ENCODE measurements around the gene RAD51D.
A peak's percentile ranks its signal among the peaks of the same experiment; 100 is the strongest.
"Not testable (repeated sequence)": the region's sequence is repeated elsewhere in the genome, so short reads cannot be mapped to it uniquely, and the experiment has no call there.

Gene RAD51D

DNA sequence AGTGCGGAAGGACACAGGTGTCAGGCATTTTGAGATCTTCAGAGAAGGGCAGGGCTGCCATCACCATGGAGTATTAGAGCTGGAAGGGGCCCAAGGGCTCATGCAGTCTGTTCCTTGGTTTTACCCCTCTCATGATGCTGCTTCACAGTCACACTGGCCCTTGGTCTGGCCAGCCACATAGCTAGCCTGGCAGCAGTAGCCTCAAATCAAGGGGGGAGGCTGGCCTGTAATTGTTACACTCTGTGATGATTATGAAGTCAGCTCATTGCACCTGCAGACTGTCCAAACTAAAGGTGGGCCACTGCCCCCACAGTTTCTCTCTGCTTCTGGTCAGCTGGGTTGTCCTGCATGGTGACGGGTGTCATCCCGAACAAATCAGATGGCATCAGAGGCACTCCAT, 1.7 kb upstream of the RAD51D start, which contains the start of gene FNDC8:
FNDC8 (plus strand) TSS at position 301 of the 400 bp plus-strand sequence; CDS start at position 380, 79 bp downstream.
- Histone ChIP-seq H3K36me3 (ENCODE audit: control insufficient read depth in 2 of 2, insufficient read depth in 2 of 2, low read length in 2 of 2) (no peaks in the 10 kb centered on the region), H3K9ac (ENCODE audit: low read depth in 1 of 2, low read length in 2 of 2) (no peak within 1 kb of the TSS)

DNA sequence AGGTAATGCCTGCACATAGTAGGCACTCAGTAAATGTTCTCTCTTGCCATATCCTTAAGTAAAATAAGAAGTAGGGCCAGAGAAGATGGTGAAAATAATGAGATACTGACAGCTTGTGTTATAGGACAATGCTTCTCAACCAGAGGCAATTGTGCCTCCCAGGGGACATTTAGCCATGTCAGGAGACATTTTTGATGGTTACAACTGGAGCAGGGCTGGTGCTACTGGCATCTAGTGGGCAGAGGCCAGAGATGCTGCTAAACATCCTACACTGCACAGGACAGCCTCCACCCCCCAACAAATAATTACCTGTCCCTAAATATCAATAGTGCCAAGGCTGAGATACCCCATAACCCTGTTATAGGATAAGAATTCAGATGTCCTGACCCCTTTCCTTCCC, 1.7 kb downstream of the RAD51D start:
- Histone ChIP-seq H3K27ac (ENCODE audit: low read depth in 2 of 2, low read length in 2 of 2) (no peak overlapping the region), H3K4me3 (ENCODE audit: low read length in 2 of 2) (peak overlapping the region in 1 of 2 donors; percentile 2), H3K9ac (ENCODE audit: low read depth in 1 of 2, low read length in 2 of 2) (no peak overlapping the region)

More for the DNA sequence above, 1.7 kb upstream of the RAD51D start, which contains the start of gene FNDC8:
- no peaks in the 10 kb centered on the region for H3K27me3 ChIP-seq (ENCODE audit: control insufficient read depth in 2 of 2, insufficient read depth in 2 of 2, low read length in 2 of 2)
- no peak within 1 kb of the TSS for H3K27ac ChIP-seq (ENCODE audit: low read depth in 2 of 2, low read length in 2 of 2)
- H3K4me3 ChIP-seq (ENCODE audit: low read length in 2 of 2), result no peak within 1 kb of the TSS
- H3K9me3 ChIP-seq (ENCODE audit: control insufficient read depth in 2 of 2, low read length in 2 of 2), result no peaks in the 10 kb centered on the region
- H3K4me1 ChIP-seq (ENCODE audit: control insufficient read depth in 2 of 2, insufficient read depth in 2 of 2, low read length in 2 of 2), result peaks cover 0 to 5% of the 10 kb centered on the region in 2 donors

DNA sequence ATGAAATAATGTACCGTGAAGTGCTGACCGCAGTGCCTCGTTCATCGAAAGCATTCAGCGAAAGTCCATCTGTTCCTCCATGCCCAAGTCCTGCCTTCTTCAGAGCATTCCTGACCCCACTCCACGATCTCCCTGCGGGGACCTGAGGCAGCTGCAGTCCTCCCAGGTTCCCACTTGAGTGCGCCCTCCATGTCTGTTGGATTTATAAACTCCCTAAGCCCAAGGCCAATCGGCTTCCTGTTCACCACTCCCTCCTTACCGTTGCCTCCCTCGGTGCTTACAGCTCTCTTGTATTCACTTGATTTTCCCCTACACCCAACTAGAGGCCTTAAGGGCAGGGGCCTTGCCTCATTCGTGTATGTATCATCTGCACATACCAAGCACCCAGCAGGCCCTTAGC, 2.8 kb downstream of the RAD51D start:
- peaks cover 0 to 5% of the 10 kb centered on the region in 2 donors for H3K4me1 ChIP-seq (ENCODE audit: control insufficient read depth in 2 of 2, insufficient read depth in 2 of 2, low read length in 2 of 2)
- no peak overlapping the region for H3K4me3 ChIP-seq (ENCODE audit: low read length in 2 of 2)
- no peak overlapping the region for H3K9ac ChIP-seq (ENCODE audit: low read depth in 1 of 2, low read length in 2 of 2)
- no peak overlapping the region for H3K27ac ChIP-seq (ENCODE audit: low read depth in 2 of 2, low read length in 2 of 2)
- H3K36me3 ChIP-seq (ENCODE audit: control insufficient read depth in 2 of 2, insufficient read depth in 2 of 2, low read length in 2 of 2), result no peaks in the 10 kb centered on the region
- no peaks in the 10 kb centered on the region for H3K27me3 ChIP-seq (ENCODE audit: control insufficient read depth in 2 of 2, insufficient read depth in 2 of 2, low read length in 2 of 2)
- no peaks in the 10 kb centered on the region for H3K9me3 ChIP-seq (ENCODE audit: control insufficient read depth in 2 of 2, low read length in 2 of 2)

More for the DNA sequence above, 1.7 kb downstream of the RAD51D start:
- Histone ChIP-seq H3K27me3 (ENCODE audit: control insufficient read depth in 2 of 2, insufficient read depth in 2 of 2, low read length in 2 of 2) (no peaks in the 10 kb centered on the region), H3K36me3 (ENCODE audit: control insufficient read depth in 2 of 2, insufficient read depth in 2 of 2, low read length in 2 of 2) (no peaks in the 10 kb centered on the region), H3K9me3 (ENCODE audit: control insufficient read depth in 2 of 2, low read length in 2 of 2) (no peaks in the 10 kb centered on the region), H3K4me1 (ENCODE audit: control insufficient read depth in 2 of 2, insufficient read depth in 2 of 2, low read length in 2 of 2) (peaks cover 0 to 5% of the 10 kb centered on the region in 2 donors)

DNA sequence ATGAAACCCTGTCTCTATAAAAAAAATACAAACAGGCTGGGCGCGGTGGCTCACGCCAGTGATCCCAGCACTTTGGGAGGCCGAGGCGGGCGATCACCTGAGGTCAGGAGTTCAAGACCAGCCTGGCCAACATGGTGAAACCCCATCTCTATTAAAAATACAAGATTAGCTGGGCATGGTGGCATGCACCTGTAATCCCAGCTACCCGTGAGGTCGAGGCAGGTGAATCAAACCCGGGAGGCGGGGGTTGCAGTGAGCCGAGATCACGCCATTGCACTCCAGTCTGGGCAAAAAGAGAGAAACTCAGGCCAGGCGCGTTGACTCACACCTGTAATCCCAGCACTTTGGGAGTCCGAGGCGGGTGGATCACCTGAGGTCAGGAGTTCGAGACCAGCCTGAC, 8.9 kb downstream of the RAD51D start:
- not testable (repeated sequence) for H3K27ac ChIP-seq (ENCODE audit: low read depth in 2 of 2, low read length in 2 of 2); H3K27me3 ChIP-seq (ENCODE audit: control insufficient read depth in 2 of 2, insufficient read depth in 2 of 2, low read length in 2 of 2); H3K9me3 ChIP-seq (ENCODE audit: control insufficient read depth in 2 of 2, low read length in 2 of 2); H3K4me3 ChIP-seq (ENCODE audit: low read length in 2 of 2); H3K9ac ChIP-seq (ENCODE audit: low read depth in 1 of 2, low read length in 2 of 2); H3K4me1 ChIP-seq (ENCODE audit: control insufficient read depth in 2 of 2, insufficient read depth in 2 of 2, low read length in 2 of 2); H3K36me3 ChIP-seq (ENCODE audit: control insufficient read depth in 2 of 2, insufficient read depth in 2 of 2, low read length in 2 of 2)

DNA sequence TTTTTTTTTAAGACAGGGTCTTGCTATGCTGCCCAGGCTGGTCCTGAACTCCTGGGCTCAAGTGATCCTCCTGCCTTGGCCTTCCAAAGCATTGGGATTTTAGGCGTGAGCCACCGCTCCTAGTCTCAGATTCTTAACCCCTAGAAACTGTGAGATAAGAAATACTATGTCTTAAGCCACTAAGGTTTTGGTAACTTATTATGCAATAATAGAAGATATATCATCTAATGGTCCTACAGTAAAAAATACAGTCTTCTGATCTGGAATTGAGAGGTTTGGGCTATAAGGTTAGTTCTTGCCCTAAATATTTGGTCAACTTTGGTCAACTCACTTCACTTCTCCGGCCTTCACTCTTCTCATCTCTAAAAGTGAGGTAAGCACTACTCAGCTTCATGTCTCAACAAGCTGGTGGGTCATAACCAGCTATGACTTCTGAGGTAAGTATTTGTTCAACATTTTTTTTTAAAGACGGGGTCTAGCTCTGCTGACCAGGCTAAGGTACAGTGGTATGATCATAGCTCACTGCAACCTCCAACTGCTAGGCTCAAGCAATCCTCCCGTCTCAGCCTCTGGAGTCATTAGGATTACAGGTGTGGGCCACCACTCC, 14.7 kb downstream of the RAD51D start:
- no peaks in the 10 kb centered on the region for H3K9me3 ChIP-seq (ENCODE audit: control insufficient read depth in 2 of 2, low read length in 2 of 2)
- no peaks in the 10 kb centered on the region for H3K4me1 ChIP-seq (ENCODE audit: control insufficient read depth in 2 of 2, insufficient read depth in 2 of 2, low read length in 2 of 2)
- no peak overlapping the region for H3K4me3 ChIP-seq (ENCODE audit: low read length in 2 of 2)
- H3K27ac ChIP-seq (ENCODE audit: low read depth in 2 of 2, low read length in 2 of 2), result no peak overlapping the region
- H3K27me3 ChIP-seq (ENCODE audit: control insufficient read depth in 2 of 2, insufficient read depth in 2 of 2, low read length in 2 of 2), result no peaks in the 10 kb centered on the region
- peaks cover 20 to 26% of the 10 kb centered on the region in 2 donors for H3K36me3 ChIP-seq (ENCODE audit: control insufficient read depth in 2 of 2, insufficient read depth in 2 of 2, low read length in 2 of 2)
- H3K9ac ChIP-seq (ENCODE audit: low read depth in 1 of 2, low read length in 2 of 2), result no peak overlapping the region

DNA sequence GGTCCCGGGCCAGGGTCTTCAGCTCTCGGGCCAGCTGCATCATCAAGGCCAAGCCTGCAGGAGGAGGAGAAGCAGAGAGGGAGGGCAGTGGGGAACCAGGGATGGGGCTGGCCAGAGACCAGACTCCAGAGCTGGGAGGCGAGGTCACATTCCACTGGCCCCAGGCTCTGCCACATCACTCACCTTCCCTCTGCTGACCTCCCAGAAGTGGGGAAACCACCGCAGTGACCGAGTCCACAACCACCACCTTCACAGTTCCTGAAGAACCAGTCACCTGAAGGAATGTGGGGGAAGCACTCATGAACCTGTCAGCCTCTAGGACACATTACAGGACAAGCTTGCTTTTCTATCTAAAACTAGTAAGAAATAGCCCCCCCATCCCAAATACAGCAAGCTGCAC, 16.4 kb downstream of the RAD51D start:
- Histone ChIP-seq H3K27me3 (ENCODE audit: control insufficient read depth in 2 of 2, insufficient read depth in 2 of 2, low read length in 2 of 2) (no peaks in the 10 kb centered on the region), H3K4me3 (ENCODE audit: low read length in 2 of 2) (no peak overlapping the region), H3K9me3 (ENCODE audit: control insufficient read depth in 2 of 2, low read length in 2 of 2) (no peaks in the 10 kb centered on the region), H3K36me3 (ENCODE audit: control insufficient read depth in 2 of 2, insufficient read depth in 2 of 2, low read length in 2 of 2) (peaks cover 26 to 29% of the 10 kb centered on the region in 2 donors), H3K9ac (ENCODE audit: low read depth in 1 of 2, low read length in 2 of 2) (no peak overlapping the region), H3K27ac (ENCODE audit: low read depth in 2 of 2, low read length in 2 of 2) (no peak overlapping the region), H3K4me1 (ENCODE audit: control insufficient read depth in 2 of 2, insufficient read depth in 2 of 2, low read length in 2 of 2) (no peaks in the 10 kb centered on the region)

DNA sequence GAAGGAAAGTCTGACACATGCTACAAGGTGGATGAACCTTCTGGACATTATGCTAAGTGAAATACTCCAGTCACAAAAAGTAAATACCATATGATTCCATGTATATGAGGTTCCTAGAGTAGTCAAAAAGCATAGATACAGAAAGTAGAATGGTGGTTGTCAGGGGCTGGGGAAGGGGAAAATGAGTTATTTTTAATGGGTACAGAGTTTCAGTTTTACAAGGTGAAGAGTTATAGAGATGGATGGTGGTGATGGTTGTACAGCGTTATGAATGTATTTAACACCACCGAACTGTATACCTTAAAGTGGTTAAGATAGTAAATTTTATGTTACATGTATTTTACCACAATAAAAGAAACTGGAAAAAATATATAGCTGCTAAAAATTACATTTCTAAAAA, 17.9 kb downstream of the RAD51D start:
- no peaks in the 10 kb centered on the region for H3K27me3 ChIP-seq (ENCODE audit: control insufficient read depth in 2 of 2, insufficient read depth in 2 of 2, low read length in 2 of 2)
- H3K36me3 ChIP-seq (ENCODE audit: control insufficient read depth in 2 of 2, insufficient read depth in 2 of 2, low read length in 2 of 2), result peaks cover 26% of the 10 kb centered on the region in 2 donors
- no peak overlapping the region for H3K4me3 ChIP-seq (ENCODE audit: low read length in 2 of 2)

DNA sequence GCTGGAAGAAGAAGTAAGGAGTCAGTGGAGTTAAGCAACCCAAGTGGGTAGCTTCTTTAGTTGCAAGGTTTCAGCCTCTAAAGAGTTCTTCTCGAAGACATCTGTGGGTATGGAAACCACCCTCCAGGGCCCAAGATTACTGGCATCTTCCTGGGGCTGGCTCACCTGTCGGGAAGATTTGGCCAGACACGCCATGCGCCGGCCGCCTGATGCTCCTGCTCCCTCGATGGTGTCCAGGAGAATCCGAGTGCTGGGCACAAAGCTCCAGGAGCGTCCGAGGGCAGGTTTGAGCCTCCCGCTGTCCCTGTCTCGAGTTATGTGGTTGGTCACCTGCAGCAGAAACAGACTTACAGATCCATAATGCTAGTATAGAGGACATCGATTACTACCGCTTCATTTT, 18.6 kb downstream of the RAD51D start:
- H3K9ac ChIP-seq (ENCODE audit: low read depth in 1 of 2, low read length in 2 of 2), result no peak overlapping the region
- H3K4me1 ChIP-seq (ENCODE audit: control insufficient read depth in 2 of 2, insufficient read depth in 2 of 2, low read length in 2 of 2), result no peaks in the 10 kb centered on the region
- H3K9me3 ChIP-seq (ENCODE audit: control insufficient read depth in 2 of 2, low read length in 2 of 2), result no peaks in the 10 kb centered on the region
- no peak overlapping the region for H3K4me3 ChIP-seq (ENCODE audit: low read length in 2 of 2)
- H3K27ac ChIP-seq (ENCODE audit: low read depth in 2 of 2, low read length in 2 of 2), result no peak overlapping the region
- H3K36me3 ChIP-seq (ENCODE audit: control insufficient read depth in 2 of 2, insufficient read depth in 2 of 2, low read length in 2 of 2), result peaks cover 19 to 26% of the 10 kb centered on the region in 2 donors
- H3K27me3 ChIP-seq (ENCODE audit: control insufficient read depth in 2 of 2, insufficient read depth in 2 of 2, low read length in 2 of 2), result no peaks in the 10 kb centered on the region

More for the DNA sequence above, 17.9 kb downstream of the RAD51D start:
- Histone ChIP-seq H3K9me3 (ENCODE audit: control insufficient read depth in 2 of 2, low read length in 2 of 2) (no peaks in the 10 kb centered on the region), H3K4me1 (ENCODE audit: control insufficient read depth in 2 of 2, insufficient read depth in 2 of 2, low read length in 2 of 2) (no peaks in the 10 kb centered on the region), H3K27ac (ENCODE audit: low read depth in 2 of 2, low read length in 2 of 2) (no peak overlapping the region), H3K9ac (ENCODE audit: low read depth in 1 of 2, low read length in 2 of 2) (no peak overlapping the region)

DNA sequence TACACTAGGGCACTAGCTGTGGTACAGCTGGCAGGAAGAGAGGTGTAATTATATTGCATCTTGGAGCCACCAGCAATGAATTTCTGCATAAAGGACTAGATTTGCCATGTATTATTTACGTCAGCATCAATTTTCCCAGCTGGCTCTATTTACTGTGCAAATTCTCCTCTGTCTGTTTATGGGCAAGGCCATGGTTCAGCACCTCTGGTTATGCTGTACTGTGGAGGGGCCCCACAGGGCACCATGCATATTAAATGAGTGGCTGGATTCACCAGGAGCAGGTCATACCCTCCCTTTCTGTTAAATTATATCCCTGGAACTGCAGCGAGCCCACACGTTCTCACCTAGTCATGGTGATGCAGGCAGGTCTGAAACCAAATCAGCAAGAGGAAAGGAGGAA, 19.8 kb downstream of the RAD51D start:
- no peaks in the 10 kb centered on the region for H3K9me3 ChIP-seq (ENCODE audit: control insufficient read depth in 2 of 2, low read length in 2 of 2)
- no peaks in the 10 kb centered on the region for H3K27me3 ChIP-seq (ENCODE audit: control insufficient read depth in 2 of 2, insufficient read depth in 2 of 2, low read length in 2 of 2)
- no peak overlapping the region for H3K4me3 ChIP-seq (ENCODE audit: low read length in 2 of 2)
- no peak overlapping the region for H3K9ac ChIP-seq (ENCODE audit: low read depth in 1 of 2, low read length in 2 of 2)
- peaks cover 16 to 26% of the 10 kb centered on the region in 2 donors for H3K36me3 ChIP-seq (ENCODE audit: control insufficient read depth in 2 of 2, insufficient read depth in 2 of 2, low read length in 2 of 2)
- H3K27ac ChIP-seq (ENCODE audit: low read depth in 2 of 2, low read length in 2 of 2), result no peak overlapping the region
- no peaks in the 10 kb centered on the region for H3K4me1 ChIP-seq (ENCODE audit: control insufficient read depth in 2 of 2, insufficient read depth in 2 of 2, low read length in 2 of 2)

DNA sequence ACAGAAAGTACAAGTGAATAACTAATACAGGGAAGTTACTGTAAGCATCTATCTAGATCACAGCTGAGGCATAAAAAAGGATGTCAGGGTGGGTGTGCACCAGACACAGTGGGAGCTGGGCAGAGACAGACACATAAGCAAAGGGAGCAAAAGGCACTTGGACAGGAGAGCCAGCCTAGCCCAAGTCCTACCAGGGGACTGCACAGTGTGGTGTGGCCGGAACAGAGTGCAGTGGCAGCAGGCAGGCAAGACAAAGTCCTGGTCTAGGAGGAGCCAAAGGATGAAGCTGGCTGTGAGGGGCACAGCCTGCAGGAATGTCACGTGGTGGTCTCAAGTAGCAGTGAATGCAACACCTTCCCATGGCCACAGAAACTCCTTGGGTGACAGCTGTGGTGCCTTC, 21.9 kb downstream of the RAD51D start:
- Histone ChIP-seq H3K36me3 (ENCODE audit: control insufficient read depth in 2 of 2, insufficient read depth in 2 of 2, low read length in 2 of 2) (peaks cover 10 to 22% of the 10 kb centered on the region in 2 donors), H3K9ac (ENCODE audit: low read depth in 1 of 2, low read length in 2 of 2) (no peak overlapping the region), H3K27me3 (ENCODE audit: control insufficient read depth in 2 of 2, insufficient read depth in 2 of 2, low read length in 2 of 2) (no peaks in the 10 kb centered on the region), H3K27ac (ENCODE audit: low read depth in 2 of 2, low read length in 2 of 2) (no peak overlapping the region), H3K4me3 (ENCODE audit: low read length in 2 of 2) (no peak overlapping the region), H3K4me1 (ENCODE audit: control insufficient read depth in 2 of 2, insufficient read depth in 2 of 2, low read length in 2 of 2) (no peaks in the 10 kb centered on the region), H3K9me3 (ENCODE audit: control insufficient read depth in 2 of 2, low read length in 2 of 2) (no peaks in the 10 kb centered on the region)

Data from mucosa of rectum (tissue), 2 donors.